Dermis blood vessel endothelial cell (primary cell): Measurements from ENCODE around the gene LYRM4. TPM values are rescaled to one million over a fixed set of nuclear protein-coding genes. Genes with fewer than 3 reads are reported as not detected.
"Not testable (repeated sequence)": the region's sequence is repeated elsewhere in the genome, so short reads cannot be mapped to it uniquely, and the experiment has no call there.

Experiments
- DNase-seq: peaks from one replicate; pipeline ENCODE4 v3.0.0; 2010
- total RNA-seq: library from RNA; depleted of rRNA; stranded (reverse); fragments of >200 nt; gene quantifications from 2 replicates; pipeline ENCODE4 v1.2.3, GENCODE V29; 2014

The LYRM4 gene
- total RNA-seq, 1 donor from 2014 or later, result 18.5 TPM

GRCh38 chr6:5071216-5071615 is 189.5 kb downstream of the LYRM4 start:
- no peak for DNase-seq

- DNase-seq, result no peak
These were observed 192.5 kb downstream of the LYRM4 start for GRCh38 chr6:5068153-5068751.

- no peak for DNase-seq
These were observed 193.4 kb downstream of the LYRM4 start for GRCh38 chr6:5067305-5067704.

GRCh38 chr6:5066456-5067093 is 194.2 kb downstream of the LYRM4 start:
- no peak for DNase-seq

- no peak for DNase-seq
These were observed 197.1 kb downstream of the LYRM4 start for GRCh38 chr6:5063617-5064016.

GRCh38 chr6:5061152-5061551 is 199.6 kb downstream of the LYRM4 start:
- no peak for DNase-seq

GRCh38 chr6:5060439-5060838 is 200.3 kb downstream of the LYRM4 start:
- DNase-seq, result not testable (repeated sequence)

GRCh38 chr6:5059036-5059896 is 201.5 kb downstream of the LYRM4 start:
- DNase-seq, result no peak

Other genes with a start within 250 kb of the LYRM4 start
- gene PPP1R3G, start 175.6 kb downstream of the LYRM4 start, total RNA-seq, result 0.74 and 0.85 TPM in 2 replicates
- 28.5 and 36.6 TPM in 2 replicates for gene FARS2, start 563 bp upstream of the LYRM4 start, total RNA-seq